Measurements from ENCODE around the gene CHTOP. TPM values are rescaled to one million over a fixed set of nuclear protein-coding genes. Genes with fewer than 3 reads are reported as not detected.

The CHTOP gene
- total and polyA plus RNA-seq, 2 of the 4 experiments (the other 2 are of a cell fraction), result 33.9 to 50.8 TPM

DNA sequence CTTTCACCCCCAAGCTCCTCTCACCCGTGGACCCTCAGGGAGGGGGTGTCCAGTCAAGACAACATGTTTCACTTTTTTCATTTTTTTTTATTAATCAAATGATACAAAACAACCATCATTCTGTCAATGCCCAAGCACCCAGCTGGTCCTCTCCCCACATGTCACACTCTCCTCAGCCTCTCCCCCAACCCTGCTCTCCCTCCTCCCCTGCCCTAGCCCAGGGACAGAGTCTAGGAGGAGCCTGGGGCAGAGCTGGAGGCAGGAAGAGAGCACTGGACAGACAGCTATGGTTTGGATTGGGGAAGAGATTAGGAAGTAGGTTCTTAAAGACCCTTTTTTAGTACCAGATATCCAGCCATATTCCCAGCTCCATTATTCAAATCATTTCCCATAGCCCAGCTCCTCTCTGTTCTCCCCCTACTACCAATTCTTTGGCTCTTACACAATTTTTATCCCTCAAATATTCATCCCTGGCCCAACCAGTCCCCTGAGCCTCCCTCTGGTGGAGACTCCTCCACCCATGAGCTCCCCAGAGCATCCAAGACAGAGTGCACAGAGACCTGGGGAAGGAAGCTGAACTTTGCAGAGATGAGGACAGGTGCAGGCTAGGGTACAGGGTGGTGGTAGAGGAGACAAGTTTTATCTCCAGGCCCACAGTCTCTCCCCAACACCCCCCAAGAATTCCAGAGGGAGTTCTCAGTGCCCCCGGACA is 19.5 kb upstream of the CHTOP start (continued):
- TF ChIP-seq MAFK (IDR thresholded peaks at IDR 0.05; ENCODE audit: low read depth, low read length), result no peak

- BruUV-seq (replicated peaks), result no TSS peak
- Histone ChIP-seq H3K27ac (ENCODE audit: insufficient read depth, low read length) (no peak overlapping the region), H3K9ac (ENCODE audit: low read depth, low read length) (no peak overlapping the region), H3K23ac (ENCODE audit: low read depth, low read length) (no peak overlapping the region), H2AK9ac (replicated peaks; ENCODE audit: low read depth, low read length, poor library complexity) (no peak overlapping the region), H2AK5ac (ENCODE audit: low read depth, low read length) (no peak overlapping the region; the same call in 1 of the 2 replicates), H2BK120ac (ENCODE audit: low read depth, low read length) (no peak overlapping the region), H3K9me3 (ENCODE audit: control insufficient read depth, insufficient read depth, low read length) (no peaks in the 10 kb centered on the region), H3K4ac (ENCODE audit: low read depth, low read length) (no peak overlapping the region), H3K9me1 (ENCODE audit: insufficient read depth, low read length) (peaks cover 6% of the 10 kb centered on the region; the same call in 1 of the 2 replicates), H3K14ac (replicated peaks; ENCODE audit: low read depth, low read length) (no peak overlapping the region), H2BK5ac (ENCODE audit: low read depth, low read length, poor library complexity, severe bottlenecking) (no peak overlapping the region), H3K4me1 (ENCODE audit: control insufficient read depth, insufficient read depth, low read length) (peaks cover 24% of the 10 kb centered on the region), H3K18ac (ENCODE audit: low read depth, low read length) (no peak overlapping the region), H2BK15ac (ENCODE audit: low read depth, low read length) (no peak overlapping the region), H3K27me3 (ENCODE audit: control insufficient read depth, insufficient read depth, low read length) (no peaks in the 10 kb centered on the region), H3K4me2 (ENCODE audit: low read depth, low read length) (no peak overlapping the region), H4K8ac (ENCODE audit: low read depth in 2 of 2, low read length in 2 of 2) (no peak overlapping the region), H3K36me3 (ENCODE audit: control insufficient read depth, insufficient read depth, low read length) (peaks cover 12% of the 10 kb centered on the region), H3K79me1 (ENCODE audit: low read depth in 1 of 2, low read length in 2 of 2) (peaks cover 6 to 28% of the 10 kb centered on the region in 2 experiments; a peak in 3 of 4 replicates), H2BK20ac (ENCODE audit: low read depth, low read length) (no peak overlapping the region), H4K5ac (ENCODE audit: low read depth, low read length) (no peak overlapping the region), H2AFZ (replicated peaks; ENCODE audit: low read length, poor library complexity) (peak overlapping the region; percentile 12), H4K91ac (ENCODE audit: insufficient read depth, low read depth, low read length) (no peak overlapping the region), H4K20me1 (ENCODE audit: insufficient read depth, low read length) (peaks cover 9% of the 10 kb centered on the region; the same call in 1 of the 2 replicates), H3K56ac (ENCODE audit: extremely low read depth, insufficient read depth, low read length) (no peak overlapping the region), H3K4me3 (ENCODE audit: insufficient read depth, low read depth, low read length) (no peak overlapping the region)
- WGBS, 2 experiments (ENCODE audit: extremely low coverage in 2 of 2, insufficient read length in 1 of 2), result no CpG with 5 or more reads among the region's 7 CpGs
- dilution Hi-C loops (cut with HindIII; ENCODE audit: low sequenced_read_pairs, unreplicated experiment), result no loop called here
- ChIA-PET CTCF (interaction anchor here (1.0 to 3.3 kb wide), 4 partner anchors 12 to 46 kb away, joined by 3 to 18 read pairs (median 6); partner anchors contain the start of genes S100A1 and S100A13), POLR2A (ENCODE audit: unreplicated experiment) (interaction anchor here (1.2 kb wide), 1 partner anchor 12 kb away, joined by 6 read pairs; the partner anchor contains the start of gene S100A13)
- TF ChIP-seq FOS (IDR thresholded peaks at IDR 0.05; ENCODE audit: low read depth, low read length) (no peak), RAD21 (IDR thresholded peaks at IDR 0.05; ENCODE audit: low read length) (no peak), BHLHE40 (IDR thresholded peaks at IDR 0.05; ENCODE audit: low read depth, low read length) (no peak), RCOR1 (IDR thresholded peaks at IDR 0.05; ENCODE audit: insufficient replicate concordance, low read length) (no peak), CEBPB (IDR thresholded peaks at IDR 0.05; ENCODE audit: low read depth, low read length) (no peak), MAFK (IDR thresholded peaks at IDR 0.05; ENCODE audit: low read depth, low read length) (no peak), MAZ (IDR thresholded peaks at IDR 0.05; ENCODE audit: borderline replicate concordance, low read depth, low read length) (no peak)
- DNase-seq, result no peak
- ATAC-seq (ENCODE audit: low read depth), result no peak
- in situ Hi-C loops (cut with MboI; ENCODE audit: low sequenced_read_pairs), result no loop called here
- intact Hi-C loops (cut with micrococcal nuclease), result no loop called here
Observed at GRCh38 chr1:153614906-153615305, 19.0 kb upstream of the CHTOP start.
